ENCODE measurements around the gene UNC5A.

DNA sequence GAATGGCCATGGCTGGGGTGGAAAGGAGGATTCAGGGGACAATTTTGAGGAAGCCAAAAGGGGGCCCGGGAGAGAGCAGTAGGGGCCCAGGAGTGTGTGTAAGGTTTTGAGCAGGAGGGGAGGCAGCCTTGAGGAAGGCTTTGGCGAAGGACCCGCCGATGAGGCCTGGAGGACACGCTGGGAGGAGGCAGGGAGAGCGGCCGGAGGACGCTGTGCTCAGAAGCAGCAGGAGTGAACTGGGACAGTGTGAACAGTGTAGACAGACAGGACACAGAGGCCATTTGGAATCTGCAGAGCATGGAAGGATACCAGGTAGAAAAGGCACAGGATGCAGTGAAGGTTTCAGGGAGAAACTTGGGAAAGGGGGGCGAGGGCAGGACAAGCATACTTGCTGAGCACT lies 14.9 kb downstream of the UNC5A start:
- TF ChIP-seq ZNF274 (IDR thresholded peaks at IDR 0.05; ENCODE audit: low read depth, low read length) (no peak), YY1 (IDR thresholded peaks at IDR 0.05; ENCODE audit: insufficient read depth, insufficient read length) (no peak), SUZ12 (IDR thresholded peaks at IDR 0.05; ENCODE audit: extremely low read depth, insufficient read depth, insufficient read length) (no peak)
